ENCODE results near the gene VIPAS39. TPM values are rescaled to one million over a fixed set of nuclear protein-coding genes. Genes with fewer than 3 reads are reported as not detected.

The VIPAS39 gene
- total RNA-seq, 1 donor from 2014 or later, result 20.0 TPM

GRCh38 chr14:77498120-77498979, 40.9 kb upstream of the VIPAS39 start, which contains the start of gene ISM2:
Gene ISM2 (minus strand): TSS chr14:77498816. CDS start chr14:77498793, 23 bp downstream.
- no peaks in the 10 kb centered on the region for H3K36me3 ChIP-seq (ENCODE audit: control insufficient read depth, insufficient read depth, low read length)
- no peak for FAIRE-seq
- H3K4me3 ChIP-seq (ENCODE audit: low read depth, low read length), result peak within 1 kb of the TSS; percentile 41
- TF ChIP-seq, protein P1, sequence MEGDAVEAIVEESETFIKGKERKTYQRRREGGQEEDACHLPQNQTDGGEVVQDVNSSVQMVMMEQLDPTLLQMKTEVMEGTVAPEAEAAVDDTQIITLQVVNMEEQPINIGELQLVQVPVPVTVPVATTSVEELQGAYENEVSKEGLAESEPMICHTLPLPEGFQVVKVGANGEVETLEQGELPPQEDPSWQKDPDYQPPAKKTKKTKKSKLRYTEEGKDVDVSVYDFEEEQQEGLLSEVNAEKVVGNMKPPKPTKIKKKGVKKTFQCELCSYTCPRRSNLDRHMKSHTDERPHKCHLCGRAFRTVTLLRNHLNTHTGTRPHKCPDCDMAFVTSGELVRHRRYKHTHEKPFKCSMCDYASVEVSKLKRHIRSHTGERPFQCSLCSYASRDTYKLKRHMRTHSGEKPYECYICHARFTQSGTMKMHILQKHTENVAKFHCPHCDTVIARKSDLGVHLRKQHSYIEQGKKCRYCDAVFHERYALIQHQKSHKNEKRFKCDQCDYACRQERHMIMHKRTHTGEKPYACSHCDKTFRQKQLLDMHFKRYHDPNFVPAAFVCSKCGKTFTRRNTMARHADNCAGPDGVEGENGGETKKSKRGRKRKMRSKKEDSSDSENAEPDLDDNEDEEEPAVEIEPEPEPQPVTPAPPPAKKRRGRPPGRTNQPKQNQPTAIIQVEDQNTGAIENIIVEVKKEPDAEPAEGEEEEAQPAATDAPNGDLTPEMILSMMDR (IDR thresholded peaks at IDR 0.05; ENCODE audit: insufficient read depth, low read length, severe bottlenecking), result no peak
- no peak for DNase-seq (ENCODE audit: low read depth)
- peaks cover 13% of the 10 kb centered on the region for H3K27me3 ChIP-seq (ENCODE audit: control insufficient read depth, insufficient read depth, low read length)

- H3K36me3 ChIP-seq (ENCODE audit: control insufficient read depth, insufficient read depth, low read length), result no peaks in the 10 kb centered on the region
- FAIRE-seq (no peak), DNase-seq (ENCODE audit: low read depth) (no peak)
- TF ChIP-seq, protein P1 (IDR thresholded peaks at IDR 0.05; ENCODE audit: insufficient read depth, low read length, severe bottlenecking), result no peak
- H3K27me3 ChIP-seq (ENCODE audit: control insufficient read depth, insufficient read depth, low read length), result peaks cover 13% of the 10 kb centered on the region
- H3K4me3 ChIP-seq (ENCODE audit: low read depth, low read length), result no peak overlapping the region
These were observed 37.9 kb upstream of the VIPAS39 start for GRCh38 chr14:77495334-77495733.

DNA sequence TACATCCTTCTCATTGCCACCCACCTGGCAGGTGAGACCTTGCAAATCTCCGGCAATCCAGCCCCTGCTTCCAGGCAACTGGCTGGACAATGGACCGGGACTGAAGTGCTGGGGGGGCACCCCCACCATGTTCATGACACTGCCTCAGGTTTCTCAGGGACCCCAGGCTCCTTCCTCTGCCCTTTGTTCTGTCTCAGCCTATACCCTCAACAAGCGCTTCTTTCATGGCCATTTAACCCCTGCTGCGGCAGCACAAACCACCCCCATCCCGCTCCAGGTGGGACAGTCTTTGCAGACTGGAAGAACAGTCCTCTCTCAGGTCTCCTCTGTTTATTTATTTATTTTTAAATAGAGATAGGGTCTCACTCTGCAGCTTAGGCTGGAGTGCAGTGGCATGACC, 33.7 kb upstream of the VIPAS39 start:
- Histone ChIP-seq H3K36me3 (ENCODE audit: control insufficient read depth, insufficient read depth, low read length) (no peaks in the 10 kb centered on the region), H3K27me3 (ENCODE audit: control insufficient read depth, insufficient read depth, low read length) (no peaks in the 10 kb centered on the region), H3K4me3 (ENCODE audit: low read depth, low read length) (no peak overlapping the region)
- DNase-seq (ENCODE audit: low read depth), result no peak
- no peak for FAIRE-seq
- TF ChIP-seq, protein P1 (IDR thresholded peaks at IDR 0.05; ENCODE audit: insufficient read depth, low read length, severe bottlenecking), result no peak

GRCh38 chr14:77490347-77490986, 33.1 kb upstream of the VIPAS39 start:
- DNase-seq (ENCODE audit: low read depth) (no peak), FAIRE-seq (no peak)
- no peaks in the 10 kb centered on the region for H3K36me3 ChIP-seq (ENCODE audit: control insufficient read depth, insufficient read depth, low read length)
- no peaks in the 10 kb centered on the region for H3K27me3 ChIP-seq (ENCODE audit: control insufficient read depth, insufficient read depth, low read length)
- TF ChIP-seq, protein P1 (IDR thresholded peaks at IDR 0.05; ENCODE audit: insufficient read depth, low read length, severe bottlenecking), result no peak
- H3K4me3 ChIP-seq (ENCODE audit: low read depth, low read length), result no peak overlapping the region

GRCh38 chr14:77489041-77489440, 31.6 kb upstream of the VIPAS39 start:
- Histone ChIP-seq H3K27me3 (ENCODE audit: control insufficient read depth, insufficient read depth, low read length) (no peaks in the 10 kb centered on the region), H3K4me3 (ENCODE audit: low read depth, low read length) (no peak overlapping the region), H3K36me3 (ENCODE audit: control insufficient read depth, insufficient read depth, low read length) (no peaks in the 10 kb centered on the region)
- DNase-seq (ENCODE audit: low read depth) (no peak), FAIRE-seq (no peak)
- TF ChIP-seq, protein P1 (IDR thresholded peaks at IDR 0.05; ENCODE audit: insufficient read depth, low read length, severe bottlenecking), result no peak

Measured in bronchial epithelial cell (primary cell).